Measurements from ENCODE around the gene KRTAP13-2. TPM values are rescaled to one million over a fixed set of nuclear protein-coding genes. Genes with fewer than 3 reads are reported as not detected.

KRTAP13-2 gene
- not detected in 2 replicates for total RNA-seq (2014; rRNA removed; shearing (Covaris generic))

GRCh38 chr21:30372139-30372770 lies at the start of gene KRTAP13-2:
KRTAP13-2 (minus strand) TSS chr21:30372271; CDS start chr21:30372213, 58 bp downstream.

DNA sequence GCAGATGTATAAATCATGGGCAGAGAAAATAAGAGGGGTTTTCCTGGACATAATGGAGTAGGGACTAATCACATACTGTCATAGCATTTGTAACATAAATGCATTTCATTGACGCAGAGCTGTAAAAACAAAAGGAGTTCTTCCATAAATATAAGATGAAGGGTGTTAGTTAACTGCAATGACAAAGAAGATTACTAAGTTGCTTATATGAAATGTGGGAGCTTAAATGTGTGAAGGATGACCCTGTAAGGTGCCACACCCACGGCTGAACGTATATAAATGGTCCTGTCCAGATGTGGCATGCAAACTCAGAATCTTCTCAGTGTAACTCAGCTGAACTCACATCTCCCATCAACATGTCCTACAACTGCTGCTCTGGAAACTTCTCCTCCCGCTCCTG lies 23.7 kb upstream of the KRTAP13-2 start, which contains the start of gene KRTAP13-1:
Gene KRTAP13-1 (plus strand): TSS at position 301 of the 400 bp plus-strand sequence. CDS start 56 bp downstream, at position 357.

GRCh38 chr21:30348506-30348905 lies 23.6 kb downstream of the KRTAP13-2 start, which contains the start of gene KRTAP23-1:
KRTAP23-1 (minus strand) TSS chr21:30348606; CDS start chr21:30348606, 0 bp downstream.

GRCh38 chr21:30337276-30337744 lies 34.8 kb downstream of the KRTAP13-2 start, which contains the start of gene KRTAP27-1:
KRTAP27-1 (minus strand) TSS chr21:30337694; CDS start chr21:30337668, 26 bp downstream.

Small RNA genes within 50 kb of the gene (small RNA-seq; reads per million reads assigned to genes)
- gene KRTAP23-1, result not detected
- gene MIR4327, result not detected

Other genes starting within 250 kb of the KRTAP13-2 start
- gene CLDN17, start 205.5 kb downstream of the KRTAP13-2 start, total RNA-seq (2014; rRNA removed; shearing (Covaris generic)), result not detected in 2 replicates
- gene CLDN8, start 156.2 kb downstream of the KRTAP13-2 start, total RNA-seq (2014; rRNA removed; shearing (Covaris generic)), result not detected in 2 replicates
- not detected in 2 replicates for gene KRTAP24-1, start 89.3 kb downstream of the KRTAP13-2 start, total RNA-seq (2014; rRNA removed; shearing (Covaris generic))
- not detected in 2 replicates for gene KRTAP25-1, start 82.8 kb downstream of the KRTAP13-2 start, total RNA-seq (2014; rRNA removed; shearing (Covaris generic))
- gene KRTAP26-1, start 52.0 kb downstream of the KRTAP13-2 start, total RNA-seq (2014; rRNA removed; shearing (Covaris generic)), result not detected in 2 replicates
- gene KRTAP27-1, start 34.6 kb downstream of the KRTAP13-2 start, total RNA-seq (2014; rRNA removed; shearing (Covaris generic)), result not detected in 2 replicates
- gene KRTAP23-1, start 23.7 kb downstream of the KRTAP13-2 start, total RNA-seq (2014; rRNA removed; shearing (Covaris generic)), result not detected in 2 replicates
- not detected in 2 replicates for gene KRTAP13-1, start 23.8 kb upstream of the KRTAP13-2 start, total RNA-seq (2014; rRNA removed; shearing (Covaris generic))
- gene KRTAP13-3, start 53.7 kb upstream of the KRTAP13-2 start, total RNA-seq (2014; rRNA removed; shearing (Covaris generic)), result not detected in 2 replicates
- not detected in 2 replicates for gene KRTAP13-4, start 57.9 kb upstream of the KRTAP13-2 start, total RNA-seq (2014; rRNA removed; shearing (Covaris generic))
- not detected in 2 replicates for gene KRTAP15-1, start 68.0 kb upstream of the KRTAP13-2 start, total RNA-seq (2014; rRNA removed; shearing (Covaris generic))
- gene KRTAP19-1, start 108.1 kb upstream of the KRTAP13-2 start, total RNA-seq (2014; rRNA removed; shearing (Covaris generic)), result not detected in 2 replicates
- gene KRTAP19-2, start 115.2 kb upstream of the KRTAP13-2 start, total RNA-seq (2014; rRNA removed; shearing (Covaris generic)), result not detected in 2 replicates
- gene KRTAP19-3, start 119.7 kb upstream of the KRTAP13-2 start, total RNA-seq (2014; rRNA removed; shearing (Covaris generic)), result not detected in 2 replicates
- not detected in 2 replicates for gene KRTAP19-4, start 124.9 kb upstream of the KRTAP13-2 start, total RNA-seq (2014; rRNA removed; shearing (Covaris generic))
- not detected in 2 replicates for gene KRTAP19-5, start 129.9 kb upstream of the KRTAP13-2 start, total RNA-seq (2014; rRNA removed; shearing (Covaris generic))
- gene KRTAP19-6, start 169.6 kb upstream of the KRTAP13-2 start, total RNA-seq (2014; rRNA removed; shearing (Covaris generic)), result not detected in 2 replicates
- not detected in 2 replicates for gene KRTAP19-7, start 189.0 kb upstream of the KRTAP13-2 start, total RNA-seq (2014; rRNA removed; shearing (Covaris generic))
- not detected in 2 replicates for gene KRTAP22-2, start 218.1 kb upstream of the KRTAP13-2 start, total RNA-seq (2014; rRNA removed; shearing (Covaris generic))
- gene KRTAP6-3, start 220.2 kb upstream of the KRTAP13-2 start, total RNA-seq (2014; rRNA removed; shearing (Covaris generic)), result not detected in 2 replicates
- not detected in 2 replicates for gene KRTAP6-2, start 226.6 kb upstream of the KRTAP13-2 start, total RNA-seq (2014; rRNA removed; shearing (Covaris generic))
- gene KRTAP22-1, start 228.8 kb upstream of the KRTAP13-2 start, total RNA-seq (2014; rRNA removed; shearing (Covaris generic)), result not detected in 2 replicates
- not detected in 2 replicates for gene KRTAP6-1, start 241.7 kb upstream of the KRTAP13-2 start, total RNA-seq (2014; rRNA removed; shearing (Covaris generic))
- gene KRTAP20-1, start 244.2 kb upstream of the KRTAP13-2 start, total RNA-seq (2014; rRNA removed; shearing (Covaris generic)), result not detected in 2 replicates
- gene KRTAP20-4, start 248.4 kb upstream of the KRTAP13-2 start, total RNA-seq (2014; rRNA removed; shearing (Covaris generic)), result not detected in 2 replicates